GM18861 (cell line): ENCODE measurements around the gene NTSR1.
"Not testable (repeated sequence)": the region's sequence is repeated elsewhere in the genome, so short reads cannot be mapped to it uniquely, and the experiment has no call there.

Source experiments
- ATAC-seq: cut with Tn5 transposase; IDR thresholded peaks from one replicate; pipeline ENCODE4 v1.9.1; 2021; ENCODE audit not compliant: unreplicated experiment

The NTSR1 gene

DNA sequence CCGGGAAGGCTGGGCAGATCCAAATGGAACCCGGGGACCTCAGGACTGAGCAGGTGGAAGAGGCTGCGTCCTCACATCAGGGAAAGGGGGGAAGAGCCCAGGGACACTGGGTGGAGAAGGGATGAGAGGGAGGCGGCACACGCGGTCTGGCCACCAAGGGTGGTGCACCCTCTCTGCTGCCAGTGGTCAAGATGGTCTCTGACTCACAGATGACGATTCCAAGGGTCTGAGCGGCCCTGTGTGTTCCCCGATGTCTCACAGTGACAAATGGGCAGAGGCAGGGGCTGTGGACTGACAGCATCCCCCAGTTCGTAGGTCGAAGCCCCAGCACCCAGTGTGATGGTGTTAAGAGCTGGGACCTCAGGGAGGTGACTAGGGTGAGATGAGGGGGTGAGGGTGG lies 34.3 kb upstream of the NTSR1 start:
- no peak for ATAC-seq

DNA sequence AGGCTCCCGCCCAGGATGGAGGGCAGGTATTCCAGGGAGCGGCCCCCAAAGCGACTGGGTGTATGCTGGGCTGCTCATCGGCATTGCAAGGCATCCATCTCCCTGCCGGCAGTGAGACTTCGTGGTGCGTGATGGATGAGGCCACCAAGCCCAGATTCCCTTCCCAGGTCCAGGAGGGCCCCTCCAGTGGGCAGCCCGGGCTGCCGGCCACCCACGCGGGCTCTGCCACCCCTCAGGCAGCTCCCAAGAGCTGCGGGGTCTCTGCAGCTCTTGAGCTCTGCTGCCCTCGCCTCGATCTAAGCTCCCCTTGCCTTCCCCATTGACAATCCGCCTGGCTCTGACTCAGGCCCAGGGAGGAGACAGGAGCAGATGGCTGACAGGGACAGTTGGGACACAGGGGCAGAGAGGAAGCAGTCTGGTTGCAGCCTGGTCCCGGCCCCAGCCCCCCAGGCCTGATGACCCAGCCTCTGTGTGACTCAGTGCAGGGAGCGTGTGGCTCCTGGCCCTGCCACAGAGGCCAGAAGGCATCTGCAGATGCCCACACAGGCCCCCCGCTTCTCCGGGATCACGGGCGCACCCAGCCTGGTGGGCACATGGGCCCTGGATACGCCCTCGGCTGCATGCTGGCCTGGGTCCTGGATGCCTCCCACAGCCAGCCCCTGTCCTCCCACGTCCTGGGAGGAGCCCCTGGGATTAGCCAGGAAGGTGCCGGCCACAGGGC lies 33.3 kb upstream of the NTSR1 start:
- ATAC-seq: no peak

DNA sequence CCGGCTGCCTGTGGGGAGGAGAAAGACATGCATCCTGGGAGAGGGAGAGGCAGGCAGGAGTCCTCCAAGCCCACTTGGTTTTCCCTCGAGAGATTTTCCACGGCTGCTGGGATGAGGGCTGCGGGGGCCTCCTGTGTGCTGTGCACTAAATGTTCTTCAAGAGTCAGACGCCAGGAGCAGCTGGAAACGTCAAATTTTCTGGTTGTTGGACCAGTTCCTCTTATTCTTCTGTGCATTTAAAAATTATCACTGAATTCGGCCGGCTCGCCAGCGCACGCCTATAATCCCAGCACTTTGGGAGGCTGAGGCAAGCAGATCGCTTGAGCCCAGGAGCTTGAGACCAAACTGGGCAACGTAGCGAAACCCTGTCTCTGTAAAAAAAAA lies 32.8 kb upstream of the NTSR1 start:
- ATAC-seq: no peak

DNA sequence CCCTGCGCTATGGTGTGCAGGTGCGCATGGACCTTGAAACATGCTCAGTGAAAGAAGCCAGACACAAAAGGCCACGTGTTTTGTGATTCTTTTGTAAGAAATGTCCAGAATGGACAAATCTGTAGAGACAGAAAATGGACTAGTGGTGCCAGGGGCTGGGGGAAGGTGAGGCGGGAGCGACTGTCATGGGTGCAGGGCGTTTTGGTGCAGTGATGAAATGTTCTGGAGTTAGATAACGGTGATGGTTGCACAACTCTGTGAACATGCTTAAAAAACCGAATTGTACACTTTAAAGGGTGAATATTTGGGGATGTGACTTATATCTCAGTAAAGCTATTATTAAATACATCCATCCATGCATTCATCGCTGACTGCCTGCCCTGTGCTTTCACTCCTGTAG lies 31.7 kb upstream of the NTSR1 start:
- no peak for ATAC-seq

DNA sequence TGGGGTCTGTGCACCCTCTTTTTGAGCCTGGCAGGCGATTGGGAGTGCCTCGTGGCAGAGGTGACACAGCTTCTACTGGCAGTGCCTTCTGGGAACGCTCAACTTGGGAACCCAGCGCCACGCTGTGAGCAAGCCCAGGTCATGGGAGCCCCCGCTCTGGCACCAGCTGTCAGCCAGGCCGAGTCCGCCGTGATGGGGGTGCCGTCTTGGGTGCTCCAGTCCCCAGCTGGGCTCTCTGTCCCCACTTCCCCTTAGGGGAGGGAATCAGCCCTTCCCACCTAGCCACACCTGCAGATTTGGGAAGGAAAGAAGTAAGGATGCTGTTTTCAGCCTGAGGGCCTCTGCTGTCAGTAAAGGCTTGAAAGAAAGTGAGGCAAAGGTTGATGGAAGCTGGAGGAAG lies 31.0 kb upstream of the NTSR1 start:
- no peak for ATAC-seq

DNA sequence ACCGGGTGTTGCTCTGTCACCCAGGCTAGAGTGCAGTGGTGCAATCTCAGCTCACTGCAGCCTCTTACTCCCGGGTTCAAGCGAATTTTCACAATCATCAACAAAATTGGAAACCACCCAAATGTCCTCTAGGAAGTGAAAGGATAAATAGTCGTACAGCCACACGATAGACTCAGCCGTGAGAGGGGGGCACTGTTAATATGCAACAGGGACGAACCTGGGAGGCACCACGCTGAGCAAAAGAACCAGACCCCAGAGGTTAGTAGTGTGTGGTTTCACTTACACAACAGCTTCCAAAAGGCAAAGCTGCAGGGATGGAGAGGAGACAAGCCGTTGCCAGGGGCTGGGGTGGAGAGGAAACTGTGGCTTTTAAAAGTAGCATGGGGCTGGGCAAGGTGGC lies 30.1 kb upstream of the NTSR1 start:
- ATAC-seq: no peak

DNA sequence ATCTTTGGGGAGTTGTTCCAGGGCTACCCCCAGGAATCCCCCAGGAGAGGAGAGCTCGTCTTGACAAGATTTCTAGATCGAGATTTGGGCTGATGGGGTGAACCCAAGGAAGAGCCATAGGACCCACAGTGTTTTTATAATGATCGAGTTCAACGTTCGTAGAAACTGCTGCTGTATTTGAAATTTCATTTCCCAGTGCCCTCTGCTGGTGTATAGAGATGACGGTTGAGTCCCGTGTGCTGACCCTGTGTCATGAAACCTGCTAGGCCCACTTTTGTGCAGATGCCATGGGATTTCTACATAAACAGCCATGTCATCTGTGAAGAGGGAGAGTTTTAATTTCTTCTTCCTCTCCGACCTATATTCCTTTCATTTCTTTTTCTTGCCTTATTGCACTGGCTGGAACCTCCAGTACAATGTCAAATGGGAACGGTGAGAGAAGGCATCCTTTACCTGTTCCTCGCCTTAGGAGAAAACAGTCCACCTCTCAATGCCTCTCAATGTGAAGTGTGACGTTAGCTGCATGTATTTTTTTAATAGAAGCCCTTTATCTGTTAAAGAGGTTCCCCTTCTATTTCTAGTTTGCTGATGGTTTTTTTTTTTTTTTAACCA lies 28.6 kb upstream of the NTSR1 start:
- ATAC-seq: no peak

DNA sequence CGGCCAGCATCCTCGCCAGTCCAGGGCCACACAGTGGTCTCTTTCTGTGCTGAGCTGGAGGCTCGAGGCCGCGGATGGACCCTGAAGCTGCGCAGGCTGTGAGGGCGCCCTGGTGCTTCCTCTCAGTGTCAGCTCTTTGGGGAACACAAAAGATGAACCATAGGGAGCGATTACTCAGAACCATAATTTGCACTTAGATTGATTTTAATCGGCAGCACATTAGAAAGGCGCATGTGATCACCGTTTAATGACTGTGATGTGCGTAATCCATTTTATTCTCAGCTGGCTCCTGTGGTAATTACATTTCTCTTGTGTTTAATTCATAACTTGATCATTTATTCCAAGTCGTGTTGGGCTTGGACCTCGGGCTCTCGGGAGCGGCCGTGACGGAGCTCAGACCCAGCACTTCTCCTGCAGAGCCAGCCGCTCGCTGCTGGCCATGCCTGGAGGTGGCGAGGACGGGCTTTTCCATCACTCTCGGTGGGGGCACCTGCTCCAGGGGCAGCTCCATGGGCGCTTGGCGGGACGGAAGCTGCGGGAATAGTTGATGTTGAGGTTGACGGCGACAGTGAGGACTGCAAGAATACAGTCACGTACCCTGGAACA lies 25.6 kb upstream of the NTSR1 start:
- ATAC-seq: no peak

DNA sequence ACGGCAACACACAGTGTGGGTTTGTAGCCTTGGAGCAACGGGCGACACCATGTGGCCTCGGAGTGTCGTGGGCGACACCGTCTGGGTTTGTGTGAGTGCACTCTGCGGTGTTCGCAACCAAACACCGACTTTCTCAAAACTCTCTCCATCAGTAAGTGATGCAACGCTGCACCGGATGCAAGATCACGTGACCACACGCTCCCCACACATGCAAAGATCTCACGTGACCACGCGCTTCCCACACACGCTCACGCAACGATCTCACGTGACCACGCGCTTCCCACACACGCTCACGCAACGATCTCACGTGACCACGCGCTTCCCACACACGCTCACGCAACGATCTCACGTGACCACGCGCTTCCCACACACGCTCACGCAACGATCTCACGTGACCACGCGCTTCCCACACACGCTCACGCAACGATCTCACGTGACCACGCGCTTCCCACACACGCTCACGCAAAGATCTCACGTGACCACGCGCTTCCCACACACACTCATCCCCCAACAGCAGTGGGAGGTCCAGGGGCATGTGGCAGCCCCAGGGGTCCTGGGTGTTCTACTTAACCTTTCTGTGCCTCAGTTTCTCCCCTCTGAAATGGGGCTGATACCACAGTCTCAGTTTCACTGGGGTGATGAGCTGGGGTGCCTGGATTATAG lies 24.8 kb upstream of the NTSR1 start:
- not testable (repeated sequence) for ATAC-seq

DNA sequence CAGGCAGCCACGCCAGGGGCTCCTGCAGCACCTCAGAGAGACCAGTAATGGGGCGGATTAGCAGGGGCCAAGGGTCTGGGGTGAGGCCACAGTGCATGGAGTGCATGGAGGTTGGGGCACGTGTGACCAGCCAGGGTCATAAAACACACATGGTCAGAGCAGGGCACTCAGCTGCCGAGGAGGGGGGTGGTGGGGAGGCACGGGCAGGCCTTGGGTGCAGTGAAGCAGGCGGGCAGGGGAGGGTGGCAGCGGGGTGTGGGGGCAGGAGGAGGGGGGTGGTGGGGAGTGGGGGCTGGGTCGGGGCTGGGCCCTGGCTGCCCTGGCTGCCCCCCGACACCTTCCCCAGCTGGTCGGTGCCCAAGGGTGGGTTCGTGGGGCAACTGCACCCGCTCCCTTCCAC lies 23.7 kb upstream of the NTSR1 start:
- ATAC-seq: no peak

DNA sequence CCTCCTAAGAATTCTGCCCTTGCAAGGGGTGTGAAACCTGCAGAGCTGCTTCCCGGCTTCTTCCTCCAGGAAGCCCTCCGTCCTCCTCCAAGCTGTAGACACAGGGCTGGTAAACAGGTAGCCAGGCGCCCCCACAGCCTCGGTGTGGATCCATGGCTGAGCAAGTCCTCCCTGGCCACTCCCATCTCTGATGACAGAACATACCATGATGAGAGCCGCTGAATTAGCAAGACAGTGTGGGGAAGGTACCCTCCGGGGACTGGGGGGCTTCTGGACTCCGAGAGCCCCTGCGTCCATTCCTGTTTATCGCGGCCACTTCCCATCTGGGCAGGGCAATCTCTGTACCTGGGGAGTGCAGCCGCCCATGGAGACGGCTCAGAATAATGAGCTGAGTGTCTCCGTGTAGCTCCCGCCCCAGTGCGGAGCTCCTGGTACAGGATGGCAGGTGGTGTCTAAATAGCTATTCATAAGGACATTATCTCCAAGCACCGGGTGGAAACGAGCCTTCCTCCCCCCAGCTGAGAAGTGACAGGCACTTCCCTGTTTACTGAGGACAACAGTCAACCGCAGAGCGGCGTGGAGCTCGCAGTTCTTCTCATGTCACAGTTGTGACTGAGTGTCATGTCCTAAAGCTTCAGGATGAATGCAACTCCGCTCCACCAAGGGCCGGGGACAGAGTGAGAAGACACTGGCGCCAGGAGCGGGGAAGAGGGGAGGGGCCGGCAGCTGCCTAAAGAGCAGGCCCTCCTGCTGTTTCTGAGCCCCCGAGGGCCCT lies 22.7 kb upstream of the NTSR1 start:
- ATAC-seq: no peak

DNA sequence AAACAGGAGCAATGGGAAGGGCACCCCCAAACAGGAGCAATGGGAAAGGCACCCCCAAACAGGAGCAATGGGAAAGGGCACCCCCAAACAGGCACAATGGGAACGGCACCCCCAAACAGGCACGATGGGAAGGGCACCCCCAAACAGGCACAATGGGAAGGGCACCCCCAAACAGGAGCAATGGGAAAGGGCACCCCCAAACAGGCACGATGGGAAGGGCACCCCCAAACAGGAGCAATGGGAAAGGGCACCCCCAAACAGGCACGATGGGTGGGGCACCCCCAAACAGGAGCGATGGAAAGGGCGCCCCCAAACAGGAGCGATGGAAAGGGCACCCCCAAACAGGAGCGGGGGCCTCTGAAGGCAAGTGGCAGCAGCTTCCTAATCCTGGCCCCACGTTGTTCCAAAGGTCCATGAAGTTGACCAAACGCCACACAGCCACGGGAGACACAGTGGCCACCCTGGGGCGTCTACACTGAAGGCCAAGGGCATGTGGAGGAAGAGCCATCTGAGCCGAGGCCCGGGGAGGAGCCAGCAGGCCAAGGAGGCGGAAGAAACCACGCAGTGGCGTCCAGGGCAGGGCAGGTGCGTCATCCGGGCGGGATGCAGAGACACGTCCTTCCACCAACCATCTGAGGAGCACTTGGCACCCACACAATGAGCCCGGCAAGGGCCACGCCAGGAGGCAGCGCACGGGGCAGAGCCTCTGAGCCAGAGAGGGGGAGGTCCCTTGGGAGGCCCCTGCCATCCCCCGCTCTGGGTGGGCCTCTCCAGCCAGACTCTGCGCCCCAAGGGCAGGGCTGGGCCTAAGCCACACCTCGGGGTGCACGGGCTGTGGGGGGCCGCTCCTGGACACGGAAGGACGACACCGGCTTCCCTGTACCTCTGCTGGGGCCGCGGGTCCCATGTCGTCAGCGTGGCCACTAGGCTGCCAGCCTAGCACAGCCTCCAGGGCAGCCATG lies 21.5 kb upstream of the NTSR1 start:
- ATAC-seq: no peak

DNA sequence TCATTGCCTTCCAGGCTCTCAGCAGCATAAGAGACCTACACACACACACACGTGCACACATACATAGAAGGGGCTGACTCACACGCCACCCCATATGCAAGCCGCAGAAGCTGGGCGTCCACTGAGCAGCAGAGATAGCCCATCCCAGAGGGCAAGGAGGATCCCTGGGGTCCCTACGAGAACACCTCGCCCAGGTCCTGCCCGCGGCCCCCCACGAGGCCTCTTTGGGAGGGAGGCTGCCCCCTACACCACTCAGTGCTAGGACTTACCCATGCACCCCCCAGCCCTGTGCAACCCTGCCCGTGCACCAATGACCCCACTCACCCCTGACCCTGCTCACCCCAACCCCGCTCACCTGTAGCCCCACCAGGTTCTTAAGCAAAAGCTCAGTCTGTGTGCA lies 20.6 kb upstream of the NTSR1 start:
- ATAC-seq: no peak

DNA sequence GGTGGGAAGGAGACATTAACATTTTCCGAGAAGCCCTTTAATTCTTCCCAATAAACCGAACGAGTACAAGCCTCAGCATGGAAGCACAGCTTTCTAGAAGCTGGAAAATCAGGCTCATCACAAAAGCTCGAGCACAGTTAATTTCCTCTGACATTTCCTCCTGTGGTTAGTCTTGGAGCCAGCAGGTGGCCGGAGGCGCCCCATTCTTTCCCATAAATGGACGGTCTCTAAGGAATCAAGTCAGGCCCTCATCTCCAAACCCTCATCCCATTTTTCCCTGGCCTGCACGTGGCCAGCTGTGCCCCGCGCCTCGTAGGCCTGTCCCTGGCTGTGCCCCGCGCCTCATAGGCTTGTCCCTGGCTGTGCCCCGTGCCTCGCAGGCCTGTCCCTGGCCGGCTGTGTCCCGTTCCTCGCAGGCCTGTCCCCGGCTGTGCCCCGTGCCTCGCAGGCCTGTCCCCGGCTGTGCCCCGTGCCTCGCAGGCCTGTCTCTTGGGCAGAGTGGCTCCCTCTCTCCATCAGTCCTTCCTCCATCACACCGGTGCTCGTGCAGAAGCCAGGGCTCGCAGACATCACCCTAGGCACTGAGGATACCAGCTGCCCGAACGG lies 19.7 kb upstream of the NTSR1 start:
- ATAC-seq: no peak

DNA sequence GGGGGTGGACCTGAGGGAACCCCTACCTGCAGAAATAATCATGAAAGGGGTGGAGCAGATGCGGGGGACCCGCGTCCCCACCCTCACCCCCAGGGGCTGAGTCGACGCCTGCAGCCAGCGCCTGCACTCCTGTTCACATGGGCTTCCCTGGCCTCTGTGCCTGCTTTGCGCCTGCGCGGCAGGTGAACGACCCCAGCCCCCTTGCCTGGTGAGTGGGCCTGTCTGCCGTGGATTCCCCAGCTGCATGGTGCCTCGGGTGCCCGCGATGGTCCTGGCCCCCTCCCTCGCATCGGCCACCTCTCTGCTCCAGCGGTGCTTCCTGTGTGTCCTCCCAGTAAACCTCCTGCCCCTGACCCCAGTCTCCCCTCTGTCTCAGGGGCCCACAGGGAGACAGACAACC lies 18.8 kb upstream of the NTSR1 start:
- ATAC-seq: no peak

DNA sequence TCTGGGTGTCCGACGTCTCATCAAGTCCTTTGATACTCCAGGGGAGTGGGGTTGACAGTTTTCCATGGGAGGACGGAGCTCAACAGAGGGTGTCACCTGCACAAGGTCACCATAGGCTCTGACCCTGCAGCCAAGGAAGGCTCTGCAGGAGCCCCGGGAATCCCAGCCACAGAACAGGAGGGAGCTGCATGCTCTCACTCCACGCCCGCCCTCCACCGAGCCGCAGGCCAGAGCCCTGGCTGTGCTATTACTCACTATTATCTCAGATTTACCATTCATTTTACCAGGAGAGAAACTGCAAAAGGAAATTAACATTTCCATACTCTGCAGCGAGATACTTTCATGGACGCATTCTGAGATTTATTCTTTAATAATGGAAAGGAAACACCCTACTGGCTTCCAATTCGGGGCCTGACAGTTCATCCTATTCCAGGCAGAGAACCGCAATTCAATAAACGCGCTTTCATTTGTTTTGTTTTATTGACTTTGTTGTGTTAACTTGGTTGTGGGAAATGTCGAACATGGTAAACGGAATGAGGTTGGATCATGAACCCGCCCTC lies 18.3 kb upstream of the NTSR1 start:
- ATAC-seq: no peak

DNA sequence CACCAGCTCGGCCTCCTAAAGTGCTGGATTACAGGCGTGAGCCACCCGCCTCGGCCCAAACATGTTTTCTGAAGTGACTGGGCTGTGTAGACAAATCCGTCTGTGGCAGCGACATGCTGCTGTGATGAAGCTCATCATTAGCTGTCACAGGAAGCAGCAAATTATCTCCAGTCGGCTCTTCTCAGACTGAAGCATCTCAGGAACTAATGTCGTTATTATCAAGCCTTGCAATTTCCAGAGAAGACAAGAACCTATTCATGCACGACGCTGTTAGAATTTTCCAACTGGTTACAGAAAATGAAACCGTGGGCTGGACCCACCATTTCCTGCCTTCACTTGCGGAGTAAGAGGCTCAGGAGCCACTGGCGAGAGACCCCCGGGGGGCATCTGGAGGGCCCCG lies 17.1 kb upstream of the NTSR1 start:
- no peak for ATAC-seq

DNA sequence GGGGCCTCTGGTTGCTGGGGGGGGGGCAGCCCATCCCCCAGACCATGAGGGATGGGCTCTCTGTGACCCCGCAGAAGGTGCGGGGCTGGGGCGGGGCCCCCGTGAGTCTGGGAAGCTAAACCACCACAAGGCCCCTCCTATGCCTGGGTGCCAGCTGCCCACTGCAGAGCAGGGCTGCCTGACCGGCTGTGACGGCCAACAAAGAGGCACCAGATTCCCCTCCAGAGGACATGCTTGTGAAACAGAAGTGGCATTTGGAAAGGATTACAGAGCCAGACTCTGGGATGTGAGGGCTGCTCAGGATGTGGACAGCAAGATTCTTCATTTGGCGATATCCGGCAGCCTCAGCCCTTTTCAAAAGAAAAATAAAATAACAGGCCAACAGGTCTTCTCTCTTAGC lies 16.5 kb upstream of the NTSR1 start:
- ATAC-seq: no peak

DNA sequence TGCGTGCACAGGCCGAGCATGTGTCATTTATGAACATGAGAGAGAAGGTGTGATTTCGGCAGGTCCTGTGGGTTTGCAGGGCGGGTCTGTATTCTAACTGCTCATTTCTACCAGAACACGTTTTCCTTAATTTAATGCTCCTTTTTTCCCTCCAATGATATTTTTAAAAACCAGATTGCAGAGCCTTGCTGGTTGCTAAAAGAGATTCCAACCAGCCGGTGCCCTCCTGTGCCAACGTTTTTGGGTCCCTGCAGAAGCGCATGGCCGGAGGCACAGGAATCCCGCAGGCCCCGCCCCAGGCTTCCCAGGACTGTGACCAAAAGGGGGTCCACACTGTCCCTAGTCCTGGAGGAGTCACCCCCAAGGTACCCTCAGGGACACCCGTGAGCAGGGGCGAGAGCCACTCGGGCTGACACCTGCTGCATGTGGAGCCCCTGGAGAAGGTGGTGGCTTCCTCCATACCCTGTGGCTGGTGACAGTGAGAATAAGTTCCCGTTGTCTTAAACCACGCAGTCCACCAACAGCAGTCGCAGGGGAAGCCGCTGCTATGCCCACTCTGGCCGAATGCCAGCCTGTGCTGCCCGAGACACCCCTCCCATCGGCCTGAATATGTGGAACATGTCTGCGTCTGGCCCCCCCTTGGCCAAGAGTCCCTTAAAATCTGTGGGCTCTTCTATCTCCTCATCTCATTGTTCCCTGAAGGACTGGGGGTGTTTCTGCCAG lies 15.7 kb upstream of the NTSR1 start:
- no peak for ATAC-seq
